GDM1 (cell line): ENCODE data around the gene MYPN.

Source experiments
- DNase-seq: peaks from one replicate; lab custom pipeline; 2025; lab: John Stamatoyannopoulos, UW

MYPN gene

DNA sequence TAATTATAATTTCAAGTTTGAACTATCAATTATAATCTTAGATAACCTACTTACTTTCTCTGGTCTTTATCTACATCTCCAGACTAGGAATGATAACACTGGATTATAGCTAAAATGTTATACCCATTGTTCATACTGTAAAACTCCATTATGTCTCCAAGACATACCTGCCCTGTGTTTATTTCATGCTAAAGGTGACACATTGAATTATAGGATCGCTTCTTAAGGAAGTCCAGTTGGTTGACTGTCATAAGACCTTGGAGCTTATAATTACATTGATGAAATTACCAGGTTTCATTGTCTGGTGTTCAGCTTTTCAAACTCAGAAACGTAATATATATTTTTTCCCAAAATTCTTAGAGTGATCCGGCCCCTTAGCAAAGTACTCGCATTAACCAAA is 18.7 kb upstream of the MYPN start:
- no peak for DNase-seq

DNA sequence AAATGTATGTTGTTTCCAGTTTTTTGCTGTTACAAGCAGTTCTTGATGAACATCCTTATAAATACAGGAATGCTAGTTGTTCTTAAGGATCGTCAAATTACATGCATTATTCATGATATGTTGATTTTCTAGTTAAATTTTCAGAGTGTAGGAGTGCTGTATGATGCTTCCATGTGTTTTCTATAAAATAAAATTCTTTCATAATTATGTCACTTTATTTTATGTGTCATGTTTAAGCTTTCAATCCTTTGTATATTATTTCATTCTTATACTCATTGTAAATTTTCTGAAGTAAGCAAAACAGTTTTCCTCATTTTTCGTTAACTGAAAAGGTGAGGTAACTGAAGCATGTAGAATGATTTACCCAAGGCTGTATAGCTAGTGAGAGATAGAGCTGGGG is 16.8 kb upstream of the MYPN start:
- no peak for DNase-seq

DNA sequence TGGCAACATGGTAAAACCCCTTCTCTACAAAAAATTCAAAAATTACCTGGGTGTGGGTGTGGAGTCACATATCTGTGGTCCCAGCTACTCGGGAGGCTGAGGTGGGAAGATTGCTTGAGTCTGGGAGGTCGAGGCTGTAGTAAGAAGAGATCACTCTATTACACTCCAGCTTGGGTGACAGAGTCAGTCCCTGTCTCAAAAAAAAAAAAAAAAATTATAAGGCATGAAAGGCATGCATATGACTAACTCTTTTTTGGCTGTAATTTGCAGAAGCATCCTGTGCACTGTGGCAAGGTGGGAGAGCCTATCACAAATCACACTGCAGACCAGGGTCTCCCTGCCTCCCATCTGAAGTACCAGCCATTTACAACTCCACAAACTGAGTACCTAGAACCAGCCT is 14.1 kb upstream of the MYPN start:
- no peak for DNase-seq

DNA sequence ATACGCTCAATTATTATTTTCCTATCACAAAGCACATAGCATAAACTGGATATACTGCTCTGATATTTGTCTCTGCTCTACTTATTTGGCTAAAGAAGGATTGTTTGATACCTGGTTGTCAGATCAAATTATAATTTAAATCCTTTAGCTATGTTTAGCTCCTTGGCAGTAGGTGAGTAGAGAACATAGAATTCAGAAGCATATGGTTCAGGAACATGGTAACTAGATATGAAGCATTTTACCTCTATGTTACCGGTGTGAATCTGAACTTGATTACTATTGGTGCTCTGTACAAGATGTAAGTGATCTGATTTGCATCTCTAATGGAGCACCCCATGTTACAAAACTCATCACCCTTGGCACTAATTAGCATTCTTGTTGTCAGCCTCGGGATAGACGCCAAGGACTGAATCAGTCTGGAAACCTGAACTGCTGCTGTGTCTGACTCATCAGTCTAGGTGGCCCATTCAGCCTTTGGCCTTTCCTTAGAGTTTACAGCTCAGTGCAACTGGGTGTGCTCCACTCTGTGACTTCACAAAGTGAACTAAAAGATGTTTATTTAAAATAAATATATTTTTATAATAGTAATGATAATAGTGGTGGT is 12.3 kb upstream of the MYPN start:
- DNase-seq, result no peak

DNA sequence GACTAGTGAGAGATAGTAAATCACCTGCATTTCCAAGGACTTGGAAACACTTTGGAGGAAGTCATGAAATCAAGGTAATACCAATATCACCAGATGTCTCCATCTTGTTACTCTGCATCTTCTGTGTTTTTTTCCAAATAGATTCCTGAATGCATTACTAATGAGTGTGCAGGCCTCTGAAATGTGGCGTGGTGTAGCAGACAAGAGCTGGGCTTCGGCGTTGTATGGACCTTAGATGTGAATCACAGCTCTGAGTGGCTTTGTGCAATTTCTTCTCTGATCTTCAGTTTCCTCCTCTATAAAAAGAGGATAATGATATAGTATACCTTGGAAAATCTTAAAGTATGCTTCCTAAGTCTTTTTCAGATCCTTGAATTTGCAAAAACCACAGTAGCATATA is 9.6 kb upstream of the MYPN start:
- DNase-seq, result no peak

DNA sequence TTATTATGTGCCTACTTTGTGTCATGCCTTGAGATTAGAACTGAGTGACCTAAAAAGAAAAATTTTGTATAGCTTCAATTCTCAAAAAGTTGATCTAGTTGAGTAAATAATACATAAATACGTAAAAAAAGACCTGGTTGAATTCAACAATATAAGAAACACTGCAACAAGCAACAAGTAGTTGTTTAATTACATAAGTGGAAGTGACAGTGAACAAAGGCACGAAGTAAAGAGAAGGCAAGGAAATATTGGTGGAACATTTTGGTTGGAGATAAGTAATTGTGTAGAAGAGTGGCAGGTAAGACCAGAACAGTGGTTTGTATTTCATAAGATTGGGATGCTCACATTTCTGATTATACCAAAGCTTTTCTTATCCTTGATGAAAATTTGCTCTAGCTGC is 8.2 kb upstream of the MYPN start:
- no peak for DNase-seq

DNA sequence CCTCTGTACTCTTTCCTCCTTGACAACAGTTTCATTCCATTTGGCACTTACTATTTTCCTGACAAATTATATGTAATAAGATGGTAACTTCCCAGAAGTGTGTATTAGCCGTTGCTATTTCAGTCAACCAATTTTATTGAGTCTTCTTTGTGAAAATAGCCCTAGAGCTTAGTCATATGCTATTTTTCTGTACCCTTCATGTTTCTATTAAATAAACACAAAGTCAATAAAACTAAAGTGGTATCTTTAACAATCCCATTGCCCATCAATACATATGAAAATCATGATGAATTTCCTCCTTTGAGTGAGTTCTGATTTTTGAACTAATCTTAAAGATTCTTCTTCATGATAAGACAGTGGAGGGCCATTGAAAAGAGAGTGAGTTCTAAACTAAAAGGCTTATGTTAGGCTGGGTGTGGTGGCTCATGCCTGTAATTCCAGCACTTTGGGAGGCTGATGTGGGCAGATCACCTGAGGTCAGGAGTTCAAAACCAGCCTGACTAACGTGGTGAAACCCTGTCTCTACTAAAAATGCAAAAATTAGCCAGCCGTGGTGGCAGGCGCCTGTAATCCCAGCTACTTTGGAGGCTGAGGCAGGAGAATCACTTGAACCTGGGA is 5.9 kb upstream of the MYPN start:
- no peak for DNase-seq

DNA sequence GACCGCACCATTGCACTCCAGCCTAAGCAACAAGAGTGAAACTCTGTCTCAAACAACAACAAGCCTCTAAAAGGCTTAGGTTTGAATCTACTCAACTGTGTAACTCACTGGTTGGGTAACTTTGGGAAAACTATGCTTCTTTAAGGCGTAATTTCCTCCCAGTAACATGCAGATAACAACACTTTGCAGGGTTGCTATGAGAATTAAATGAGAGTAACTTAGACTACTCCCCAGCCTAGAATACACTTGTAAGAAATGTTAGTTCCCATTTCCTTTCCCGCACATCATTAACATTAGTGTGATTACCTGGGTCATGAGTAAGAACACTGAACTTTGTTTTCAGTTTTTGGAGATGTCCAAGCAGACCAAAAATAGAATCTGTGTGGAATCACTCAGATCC is 5.4 kb upstream of the MYPN start:
- no peak for DNase-seq

DNA sequence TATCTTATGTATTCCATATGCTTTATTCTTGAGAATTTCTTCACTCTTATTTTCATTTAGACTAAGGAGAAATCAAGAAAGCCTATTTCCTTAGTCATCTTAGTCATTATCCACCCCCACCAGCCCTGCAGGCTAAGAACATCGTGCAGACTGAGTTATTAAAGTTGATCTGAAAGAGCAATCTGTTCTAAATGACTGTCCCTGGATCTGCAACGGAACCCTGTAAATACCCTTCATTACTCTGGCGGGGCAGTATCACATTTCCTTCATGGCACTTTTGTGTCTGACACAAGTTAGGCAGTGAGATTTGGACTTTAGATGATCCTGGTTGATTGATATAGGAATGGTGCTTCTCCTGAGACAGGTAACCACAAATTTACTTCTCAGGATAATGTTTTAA is 3.5 kb upstream of the MYPN start:
- no peak for DNase-seq

DNA sequence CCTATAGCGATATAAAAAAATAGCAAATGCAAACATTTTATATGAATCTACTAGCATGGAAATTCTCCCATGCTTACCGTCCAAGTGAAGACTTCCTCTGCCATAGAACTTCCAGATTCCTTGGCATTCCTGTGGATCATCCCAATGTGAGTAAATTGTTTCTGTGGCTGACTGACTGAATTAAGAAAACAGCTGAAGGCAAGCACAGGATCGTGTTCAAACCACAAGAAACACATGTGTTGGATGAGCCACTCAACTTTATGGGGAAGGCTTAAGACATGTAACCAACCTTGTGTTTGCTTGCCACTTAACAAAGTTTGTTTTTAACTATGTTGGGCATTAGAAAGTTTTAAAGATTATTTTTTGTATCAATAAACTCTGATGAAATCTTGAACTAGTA is 2.6 kb upstream of the MYPN start:
- DNase-seq, result no peak

DNA sequence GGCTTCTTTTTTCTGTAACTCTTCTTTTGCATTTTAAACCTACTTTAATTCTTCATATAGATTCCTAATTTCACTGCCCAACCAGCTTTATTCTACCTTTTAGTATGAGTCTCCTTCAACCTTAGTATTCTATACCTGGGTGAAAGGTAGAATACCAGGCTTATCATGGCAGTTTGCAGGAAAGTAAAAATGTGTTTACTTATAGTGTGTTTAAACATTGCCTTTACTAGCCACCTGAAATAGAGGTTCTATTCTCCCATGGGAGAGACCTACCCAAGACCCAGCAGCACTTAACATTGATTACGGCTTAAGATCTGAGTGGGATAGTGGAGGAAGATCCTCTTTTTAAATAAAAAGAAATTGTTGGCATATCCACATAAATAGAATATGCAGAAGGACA is 1.6 kb upstream of the MYPN start:
- DNase-seq, result no peak

DNA sequence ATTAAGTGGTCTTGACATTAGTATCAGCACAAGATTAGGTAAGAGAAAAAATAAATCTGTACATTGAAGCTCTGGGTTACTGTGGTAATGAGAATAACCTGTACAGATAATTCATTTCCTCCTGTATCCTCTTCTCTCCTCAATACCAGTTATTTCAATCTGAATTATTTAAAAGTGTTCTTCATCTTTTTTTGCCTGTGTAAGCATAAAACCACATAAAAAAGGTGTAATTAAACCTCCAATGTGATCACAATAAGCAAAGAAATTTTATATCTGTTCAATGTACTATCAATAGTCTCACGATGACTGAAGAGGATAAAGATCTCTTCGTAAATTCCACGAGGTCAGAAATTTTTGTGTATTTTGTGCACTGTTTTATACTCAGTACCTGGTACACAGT is 1.2 kb upstream of the MYPN start:
- no peak for DNase-seq

DNA sequence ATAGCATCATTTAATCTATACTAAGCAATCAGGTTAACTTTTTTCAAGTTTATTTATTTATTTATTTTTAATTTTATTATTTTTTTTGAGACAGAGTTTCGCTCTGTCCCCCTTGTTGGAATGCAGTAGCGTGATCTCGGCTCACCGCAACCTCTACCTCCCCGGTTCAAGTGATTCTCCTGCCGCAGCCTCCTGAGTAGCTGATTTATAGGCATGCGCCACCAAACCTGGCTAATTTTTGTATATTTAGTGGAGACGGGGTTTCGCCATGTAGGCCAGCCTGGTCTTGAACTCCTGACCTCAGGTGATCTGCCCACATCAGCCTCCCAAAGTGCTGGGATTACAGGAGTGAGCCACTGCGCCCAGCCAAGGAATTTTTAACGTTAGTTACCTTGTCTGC is 635 bp upstream of the MYPN start:
- no peak for DNase-seq

DNA sequence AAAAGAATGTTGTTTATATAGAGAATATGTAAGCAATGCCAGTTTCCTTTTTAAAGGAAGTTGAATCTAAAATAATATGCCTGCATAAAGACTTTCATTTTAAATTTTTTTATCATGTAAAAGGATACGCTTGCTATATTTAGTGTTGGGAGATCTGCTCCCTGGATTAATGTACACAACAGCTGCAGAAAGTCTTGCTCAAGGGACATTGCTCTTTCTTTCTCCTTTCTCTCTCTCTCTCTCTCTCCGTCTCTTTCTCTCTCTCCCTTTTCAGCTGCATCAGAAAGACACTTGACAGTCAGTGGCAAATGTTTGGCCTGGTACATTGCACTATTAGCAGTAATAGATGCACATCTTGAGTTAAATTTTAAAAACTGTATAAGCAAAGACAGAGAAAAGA is 739 bp downstream of the MYPN start:
- DNase-seq, result no peak

DNA sequence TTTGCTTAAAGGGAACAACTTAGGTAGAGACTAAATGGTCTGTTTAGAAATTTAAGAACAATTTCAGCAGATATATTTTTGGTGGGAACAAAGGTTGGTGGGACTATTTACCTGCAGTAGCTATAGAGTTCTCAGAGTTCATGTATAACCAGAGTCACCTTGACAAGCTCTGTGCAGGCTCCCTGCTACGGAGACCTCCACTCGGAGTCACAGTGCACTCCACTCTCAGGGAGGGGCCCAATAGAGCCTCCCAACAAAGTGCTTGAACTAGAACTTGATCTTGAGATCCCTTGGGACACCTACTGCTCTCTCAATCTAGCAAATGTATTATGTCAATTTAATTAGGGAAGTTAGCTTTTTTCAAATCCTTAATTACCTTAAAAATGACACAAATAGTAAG is 2.3 kb downstream of the MYPN start:
- no peak for DNase-seq

DNA sequence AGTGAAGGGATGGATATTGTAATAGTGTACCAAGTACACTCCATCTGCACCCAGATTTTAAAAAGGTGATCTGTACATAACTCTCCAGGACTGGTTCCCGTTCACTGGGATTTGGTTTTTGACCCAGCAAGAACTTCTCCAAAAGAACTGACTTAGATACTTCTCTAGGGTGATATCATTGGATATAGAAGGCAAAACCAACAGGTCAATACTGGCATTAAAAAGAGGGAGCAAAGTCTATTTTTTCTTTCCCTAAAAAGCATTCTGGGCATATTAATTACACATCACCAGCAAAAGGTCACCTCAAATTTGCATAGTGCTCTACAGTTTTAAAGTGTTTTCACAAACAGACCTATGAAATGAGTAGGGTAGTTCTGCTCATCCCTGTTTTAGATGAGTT is 3.5 kb downstream of the MYPN start:
- DNase-seq, result no peak

DNA sequence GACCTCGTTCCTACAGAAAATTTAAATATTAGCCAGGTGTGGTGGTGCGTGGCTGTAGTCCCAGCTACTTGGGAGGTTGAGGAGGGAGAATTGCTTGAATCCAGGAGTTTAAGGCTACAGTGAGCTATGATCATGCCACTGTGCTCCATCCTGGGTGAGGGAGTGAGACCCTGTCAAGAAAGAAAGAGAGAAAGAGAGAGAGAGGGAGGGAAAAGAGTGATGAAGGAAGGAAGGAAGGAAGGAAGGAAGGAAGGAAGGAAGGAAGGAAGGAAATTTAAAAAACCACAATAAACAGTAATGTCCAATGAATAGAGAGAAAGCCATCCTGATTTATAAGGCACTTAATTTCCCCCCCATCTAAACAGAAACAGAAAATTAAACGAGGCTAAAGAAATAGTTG is 9.4 kb downstream of the MYPN start:
- no peak for DNase-seq

DNA sequence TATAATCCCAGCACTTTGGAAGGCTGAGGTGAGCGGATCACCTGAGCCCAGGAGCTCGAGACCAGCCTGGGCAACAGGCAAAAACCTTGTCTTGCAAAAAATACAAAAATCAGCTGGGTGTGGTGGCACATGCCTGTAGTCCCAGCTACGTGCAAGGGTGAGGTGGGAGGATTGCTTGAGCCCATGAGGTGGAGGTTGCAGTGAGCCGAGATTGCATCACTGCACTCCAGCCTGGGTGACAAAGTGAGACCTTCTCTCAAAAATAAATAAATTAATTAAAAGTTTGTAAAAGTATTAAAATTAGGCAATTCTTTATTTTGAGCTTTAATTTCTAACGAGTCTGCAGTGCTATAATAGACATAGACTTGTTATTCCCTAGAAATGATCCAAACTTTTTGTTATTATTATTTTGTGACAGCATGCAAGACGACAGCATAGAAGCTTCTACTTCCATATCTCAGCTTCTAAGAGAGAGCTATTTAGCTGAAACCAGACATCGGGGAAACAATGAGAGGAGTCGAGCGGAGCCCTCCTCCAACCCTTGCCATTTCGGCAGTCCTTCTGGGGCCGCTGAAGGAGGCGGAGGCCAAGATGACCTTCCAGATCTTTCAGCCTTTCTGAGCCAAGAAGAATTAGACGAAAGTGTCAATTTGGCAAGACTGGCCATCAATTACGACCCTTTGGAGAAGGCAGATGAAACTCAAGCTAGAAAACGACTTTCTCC is 11.9 kb downstream of the MYPN start:
- DNase-seq, result no peak

DNA sequence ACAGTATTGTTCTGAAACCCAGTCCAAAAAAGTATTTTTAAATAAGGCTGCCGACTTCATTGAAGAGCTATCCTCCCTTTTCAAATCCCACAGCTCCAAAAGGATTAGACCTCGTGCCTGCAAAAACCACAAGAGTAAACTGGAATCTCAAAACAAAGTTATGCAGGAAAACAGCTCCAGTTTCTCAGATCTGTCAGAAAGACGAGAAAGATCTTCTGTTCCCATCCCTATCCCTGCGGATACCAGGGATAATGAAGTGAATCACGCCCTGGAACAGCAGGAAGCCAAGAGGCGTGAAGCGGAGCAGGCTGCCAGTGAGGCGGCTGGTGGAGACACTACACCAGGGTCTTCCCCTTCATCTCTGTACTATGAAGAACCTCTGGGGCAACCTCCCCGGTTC is 12.6 kb downstream of the MYPN start:
- no peak for DNase-seq

DNA sequence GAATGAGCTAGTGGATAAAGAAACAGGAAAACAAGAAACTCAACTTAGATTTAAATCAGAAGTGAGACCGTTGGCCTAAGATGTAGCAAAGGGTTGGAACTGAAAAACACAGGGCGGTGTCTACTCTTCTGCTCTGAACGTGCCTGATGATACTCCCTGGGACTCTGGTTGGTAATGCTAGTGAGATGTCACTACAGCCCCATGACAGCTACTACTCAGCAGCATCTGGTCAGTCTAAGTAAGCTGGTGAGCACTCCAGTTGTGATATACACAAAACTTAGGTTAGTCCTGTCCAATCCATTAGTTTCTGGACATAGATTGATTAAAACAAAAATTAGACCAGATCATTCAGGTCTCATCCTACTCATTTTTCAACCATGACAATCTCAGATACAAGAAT is 15.4 kb downstream of the MYPN start:
- DNase-seq, result no peak

DNA sequence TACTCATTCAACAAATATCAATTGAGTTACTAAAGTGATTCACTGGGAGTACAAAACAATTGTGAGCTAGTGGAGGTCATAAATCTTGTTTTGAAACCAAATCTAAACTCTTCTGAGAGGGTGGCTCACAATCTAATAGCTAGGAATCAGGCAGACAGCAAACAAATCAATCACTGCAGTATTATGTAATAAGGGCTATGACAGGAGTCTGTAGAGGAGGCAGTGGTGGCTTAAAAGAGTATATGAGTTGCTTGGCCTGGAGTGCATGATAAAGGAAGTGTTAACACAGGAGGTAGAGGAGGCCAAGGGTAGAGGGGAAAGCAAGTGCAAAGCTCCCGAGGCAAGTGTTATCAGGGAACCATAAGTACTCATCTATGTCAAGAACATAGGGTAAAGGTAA is 16.5 kb downstream of the MYPN start:
- no peak for DNase-seq

DNA sequence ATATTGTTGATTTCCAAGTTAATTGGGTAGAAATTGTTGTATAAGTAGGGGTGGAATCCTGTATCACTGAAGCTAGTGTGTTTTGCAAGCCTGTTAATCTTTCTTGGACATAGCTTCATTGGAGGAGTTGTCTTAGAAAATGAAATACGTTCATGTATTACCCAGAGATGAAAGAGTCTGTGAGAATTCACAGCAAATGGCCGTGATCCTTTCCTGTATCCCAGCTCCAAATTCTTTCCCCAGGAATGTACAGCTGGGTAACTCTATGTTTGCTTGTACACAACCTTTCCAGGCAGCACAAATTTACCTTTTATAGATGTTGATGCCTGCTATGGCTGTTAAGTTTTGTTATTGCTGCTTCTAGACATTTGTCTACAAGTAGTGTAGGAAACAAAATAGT is 18.7 kb downstream of the MYPN start:
- no peak for DNase-seq

DNA sequence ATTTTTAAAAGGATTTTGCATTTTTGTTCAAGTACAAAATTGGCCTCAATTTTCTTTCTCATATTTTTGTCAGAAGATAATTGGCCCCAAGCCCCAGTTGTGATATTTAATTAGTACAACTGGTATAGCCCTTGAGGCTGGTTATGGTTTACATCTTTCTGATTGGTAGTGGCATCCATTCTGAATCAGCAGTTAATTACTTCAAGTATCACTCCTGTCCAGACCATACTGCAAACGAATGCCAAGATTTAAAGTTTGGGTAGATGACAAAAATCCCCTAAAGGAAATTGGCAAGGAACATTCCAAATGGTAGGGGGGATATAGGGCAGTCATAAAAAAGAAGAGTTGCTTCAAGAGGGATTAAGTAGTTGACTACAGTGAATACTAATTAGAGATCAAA is 23.1 kb downstream of the MYPN start:
- DNase-seq, result no peak

DNA sequence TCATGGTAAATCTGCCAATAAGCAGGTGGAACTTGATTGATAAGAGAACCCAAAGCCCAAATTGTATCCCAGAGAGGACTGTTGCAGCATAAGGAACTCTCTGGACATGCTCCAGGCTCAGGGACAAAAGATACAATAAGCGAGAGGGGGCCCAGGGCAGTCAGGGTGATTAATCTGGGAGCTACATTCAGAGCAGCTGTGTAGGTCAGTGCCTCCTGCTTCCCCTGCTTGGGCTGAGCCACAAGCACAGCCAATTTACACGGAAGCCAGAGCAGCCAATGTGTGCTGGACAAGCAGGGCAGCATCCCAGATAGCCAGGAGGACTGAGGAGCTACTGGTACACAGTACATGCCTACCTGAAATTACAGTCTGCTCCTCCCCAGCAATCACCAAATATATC is 24.2 kb downstream of the MYPN start:
- DNase-seq, result no peak
